Stimulated activated CD4-positive, alpha-beta T cell treated with anti-CD3 and anti-CD28 coated beads, TNF-alpha, amount 100 ng/mL, for 48 hours (primary cell): ENCODE data around the gene IFRD2.
A peak's percentile ranks its signal among the peaks of the same experiment; 100 is the strongest.

Experiments used
- DNase-seq, 3 donors: peaks; one replicate each; pipeline ENCODE4 v3.0.0-alpha.2; 2020; ENCODE audit warnings: low read depth in 3 of 3

Gene IFRD2

DNA sequence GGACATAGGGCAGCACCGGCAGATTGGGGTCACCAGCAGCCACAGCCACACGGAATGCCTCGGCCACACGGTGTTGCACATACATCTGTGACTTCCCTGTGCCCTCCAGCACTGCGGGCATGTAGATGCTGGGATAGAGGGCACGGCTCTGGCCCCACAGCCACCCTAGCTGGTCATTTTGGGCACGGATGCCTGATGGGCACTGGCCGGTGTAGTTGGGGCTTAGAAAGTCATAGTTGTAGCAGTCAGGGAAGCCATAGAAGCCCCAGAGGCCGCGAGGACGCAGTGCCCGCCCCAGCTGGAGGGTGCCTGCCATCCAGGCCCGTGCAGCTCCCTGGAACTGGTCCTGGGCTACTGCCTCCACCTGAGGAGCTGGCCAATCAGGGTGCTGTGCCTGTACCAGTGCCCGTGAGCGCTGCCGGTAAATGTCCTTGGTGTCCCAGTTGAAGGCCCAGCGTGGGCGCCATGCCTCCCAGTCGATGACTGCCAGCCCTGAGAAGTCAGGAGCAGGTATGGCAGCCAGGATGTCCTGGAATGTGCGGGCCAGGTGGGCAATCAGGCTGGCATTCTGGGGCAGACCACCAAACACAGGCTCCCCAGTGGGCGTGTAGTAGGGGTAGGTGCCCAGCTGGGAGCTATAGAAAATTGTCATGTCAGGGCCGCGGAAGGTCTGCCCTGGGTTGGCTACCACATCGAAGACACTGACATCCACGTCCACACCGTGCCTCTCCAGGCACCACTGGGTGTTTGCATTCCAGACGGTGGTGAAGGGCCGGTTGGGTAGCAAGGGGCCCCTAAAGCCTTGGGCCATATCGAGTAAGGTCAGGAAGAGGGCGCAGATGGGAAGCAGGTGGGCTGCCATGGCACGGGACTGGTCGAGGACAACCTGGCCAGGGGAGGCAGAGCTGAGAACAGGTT lies 10.1 kb upstream of the IFRD2 start:
- DNase-seq: no peak

GRCh38 chr3:50300681-50301254 lies 8.5 kb upstream of the IFRD2 start:
- DNase-seq: no peak

DNA sequence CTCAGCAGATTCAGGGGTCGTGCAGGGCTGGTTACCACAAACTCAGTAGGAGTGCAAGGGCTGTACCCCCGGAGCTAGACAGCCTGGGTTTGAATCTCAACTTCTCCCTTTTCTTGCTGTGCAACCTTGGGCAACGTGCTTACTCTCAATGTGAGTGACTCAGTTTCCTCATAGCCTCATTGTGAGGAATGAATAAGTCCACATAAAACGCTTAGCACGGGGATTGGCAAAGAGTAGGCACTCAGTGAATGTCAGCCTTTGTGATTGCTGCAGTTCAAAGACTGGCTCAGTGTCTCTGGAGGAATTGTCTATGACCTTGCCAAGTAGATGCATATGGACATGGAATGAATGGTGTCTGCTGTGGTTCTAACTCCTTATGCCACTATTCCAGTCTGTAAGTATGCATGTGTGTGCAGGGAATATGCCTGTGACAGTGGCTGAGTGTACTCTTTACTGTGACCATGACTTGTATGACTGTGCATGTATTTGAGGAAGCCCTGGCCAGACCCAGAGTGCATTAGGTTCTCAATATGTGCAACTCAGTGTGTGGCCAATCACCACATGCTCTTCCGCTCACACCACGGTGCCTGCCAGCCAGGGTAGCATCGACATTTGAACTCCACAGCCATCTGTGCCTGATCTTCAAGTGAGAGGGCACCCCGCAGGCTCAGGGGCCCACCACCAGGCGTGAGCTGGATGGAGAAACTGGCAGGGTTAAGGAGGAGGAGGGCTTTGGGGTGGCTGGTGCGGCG lies 7.9 kb upstream of the IFRD2 start:
- no peak for DNase-seq

- no peak for DNase-seq
These were observed 7.4 kb upstream of the IFRD2 start for GRCh38 chr3:50299638-50299928.

- DNase-seq: peak; percentile 97 to 99 (median 98)
These were observed 6.8 kb upstream of the IFRD2 start, which contains the start of the genes HYAL3 and NAA80 for GRCh38 chr3:50298836-50299637. Gene HYAL3 (minus strand): TSS chr3:50299405. CDS start chr3:50295602, 3,803 bp downstream. Gene NAA80 (minus strand): TSS chr3:50299405. CDS start chr3:50297463, 1,942 bp downstream.

DNA sequence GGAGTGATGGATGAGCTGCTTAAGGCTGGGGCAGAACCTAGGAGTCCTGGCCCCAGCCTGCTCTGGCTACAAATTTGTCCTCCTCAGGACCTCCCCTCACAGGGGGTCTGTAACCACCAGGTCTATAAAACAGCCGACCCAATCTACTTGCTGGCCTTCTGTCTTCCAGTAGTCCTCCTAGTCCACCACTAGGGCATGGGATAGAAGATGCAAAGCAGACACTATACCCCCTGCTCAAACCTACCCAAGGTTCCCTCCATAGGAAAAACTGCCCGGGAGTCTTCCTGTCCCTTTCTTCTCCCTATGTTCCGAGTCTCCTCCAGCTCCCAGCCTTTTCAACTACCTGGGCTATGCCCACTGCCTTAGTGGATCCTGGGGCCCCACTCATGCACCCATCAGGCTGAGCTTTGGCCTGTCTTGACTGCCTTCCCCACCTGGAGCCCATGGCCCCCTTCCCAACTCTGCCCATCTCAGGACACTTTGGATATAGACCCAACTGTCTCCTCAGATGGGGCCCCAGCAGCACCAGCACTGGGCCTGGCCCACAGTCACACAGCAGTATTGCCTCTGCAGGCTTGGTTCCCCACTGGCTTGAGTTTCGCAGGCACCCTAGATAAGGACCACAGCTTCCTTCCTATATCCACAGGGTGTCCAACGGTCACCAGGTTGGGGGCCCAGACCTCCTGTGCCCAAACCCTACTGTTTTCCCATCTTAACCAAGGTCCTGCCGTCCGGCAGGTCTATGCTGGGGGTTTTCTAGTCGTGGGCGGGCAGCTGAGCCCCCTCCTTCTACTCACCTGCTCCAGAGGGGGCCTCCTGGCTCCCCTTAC lies 5.9 kb upstream of the IFRD2 start:
- DNase-seq: no peak

DNA sequence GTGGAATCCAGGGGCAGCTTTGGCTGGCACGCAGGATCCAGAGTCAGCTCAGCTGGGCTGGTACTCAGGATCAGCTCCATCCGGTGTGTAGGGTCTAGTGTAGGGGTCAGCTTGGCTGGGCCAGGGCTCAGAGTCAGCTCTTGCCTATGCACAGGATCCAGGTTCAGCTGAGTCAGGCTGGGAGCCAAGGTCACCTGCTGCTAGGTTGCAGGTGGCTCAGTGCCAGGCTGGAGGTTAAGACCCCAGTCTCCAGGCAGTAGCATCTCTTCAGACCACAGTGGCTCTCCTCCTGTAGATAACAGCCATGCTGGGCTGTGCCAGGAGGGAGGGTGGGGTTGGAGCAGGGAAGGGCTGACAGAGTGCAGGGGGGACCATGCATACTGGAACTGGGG lies 5.2 kb upstream of the IFRD2 start:
- DNase-seq: no peak

DNA sequence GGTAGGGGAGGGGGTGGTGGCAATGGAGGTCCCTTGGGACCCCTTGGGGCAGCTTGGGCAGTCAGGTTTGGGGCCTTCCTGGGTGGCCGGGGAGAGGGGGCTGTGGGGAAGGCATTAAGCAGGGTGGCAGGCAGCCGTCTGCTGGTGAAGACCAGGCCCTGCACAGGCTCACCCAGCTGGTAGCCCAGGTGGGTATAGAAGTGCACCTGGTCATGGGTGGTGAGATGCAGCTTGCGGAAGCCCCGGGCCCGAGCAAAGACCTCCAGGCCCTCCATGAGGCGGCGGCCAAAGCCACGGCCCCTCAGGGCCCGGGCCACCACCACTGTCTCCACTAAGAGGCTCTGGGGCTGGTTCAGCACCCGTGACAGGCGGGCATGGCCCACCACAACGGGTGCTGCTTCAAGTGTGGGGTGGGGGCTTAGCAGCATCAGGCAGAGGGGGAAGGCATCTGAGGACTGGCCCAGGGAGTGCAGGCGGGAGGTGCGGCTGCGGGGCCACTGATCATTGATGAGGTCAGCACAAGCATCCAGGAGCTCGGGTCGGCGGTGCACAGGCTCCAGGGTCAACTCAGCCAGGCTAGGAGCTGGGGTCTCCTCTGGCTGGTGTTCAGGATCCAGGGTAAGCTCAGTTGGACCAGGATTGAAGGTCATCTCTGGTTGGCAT lies 4.6 kb upstream of the IFRD2 start:
- no peak for DNase-seq

GRCh38 chr3:50295553-50296431 lies 3.6 kb upstream of the IFRD2 start:
- no peak for DNase-seq

DNA sequence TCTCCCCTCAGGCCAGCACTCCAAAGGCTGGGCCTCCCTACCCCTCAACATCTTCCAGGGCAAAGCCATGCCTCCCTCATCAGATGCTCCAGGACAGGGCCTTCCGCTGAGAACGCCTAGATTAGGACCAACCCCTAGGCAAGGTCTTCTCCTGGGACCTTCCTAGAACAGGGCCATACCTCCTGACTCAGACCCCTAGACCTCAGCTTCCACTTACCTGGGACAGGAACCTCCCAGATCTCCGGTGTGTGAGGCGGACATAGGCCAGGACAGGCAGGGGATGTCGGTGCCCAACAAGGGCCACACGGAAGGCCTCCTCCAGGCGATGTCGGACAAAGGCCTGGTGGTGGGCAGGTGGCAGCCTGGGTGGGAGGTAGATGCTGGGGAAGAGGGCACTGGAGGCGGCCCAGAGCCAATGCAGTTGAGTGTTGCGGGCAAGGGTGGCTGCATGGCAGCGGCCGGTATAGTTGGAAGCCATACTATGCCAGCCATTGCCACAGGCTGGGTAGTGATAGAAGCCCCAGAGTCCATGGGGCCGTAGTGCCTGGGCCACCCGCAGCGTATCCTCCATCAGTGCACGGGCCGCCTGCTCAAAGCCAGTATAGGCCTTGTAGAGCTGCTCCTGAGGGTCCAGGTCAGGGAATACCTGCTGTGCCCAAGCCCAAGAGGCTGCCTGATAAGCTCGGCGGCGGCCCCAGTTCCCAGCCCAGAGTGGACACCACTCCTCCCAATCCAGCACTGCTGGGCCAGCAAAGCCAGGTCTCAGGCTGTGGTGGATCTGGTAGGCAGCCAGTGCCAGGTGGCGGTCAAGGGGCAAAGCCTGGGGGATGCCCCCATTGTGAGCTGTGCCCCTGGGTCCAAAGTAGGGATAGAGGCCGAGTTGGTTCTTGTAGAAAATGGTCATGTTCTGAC lies 2.5 kb upstream of the IFRD2 start:
- no peak for DNase-seq

DNA sequence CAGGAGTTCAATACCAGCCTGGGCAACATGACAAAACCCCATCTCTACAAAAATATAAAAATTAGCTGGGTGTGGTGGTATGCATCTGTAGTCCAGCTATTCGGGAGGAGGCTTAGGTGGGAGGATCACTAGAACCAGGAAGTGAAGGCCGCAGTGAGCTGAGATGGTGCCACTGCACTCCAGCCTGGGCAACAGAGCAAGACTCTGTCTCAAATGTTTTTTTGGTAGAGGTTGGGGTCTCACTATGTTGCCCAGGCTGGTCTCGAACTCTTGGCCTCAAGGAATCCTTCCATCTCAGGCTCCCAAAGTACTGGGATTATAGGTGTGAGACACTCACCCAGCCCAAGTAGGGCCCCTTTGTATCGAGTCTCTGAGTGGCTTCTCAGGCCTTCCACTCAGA lies 1.9 kb upstream of the IFRD2 start:
- no peak for DNase-seq

DNA sequence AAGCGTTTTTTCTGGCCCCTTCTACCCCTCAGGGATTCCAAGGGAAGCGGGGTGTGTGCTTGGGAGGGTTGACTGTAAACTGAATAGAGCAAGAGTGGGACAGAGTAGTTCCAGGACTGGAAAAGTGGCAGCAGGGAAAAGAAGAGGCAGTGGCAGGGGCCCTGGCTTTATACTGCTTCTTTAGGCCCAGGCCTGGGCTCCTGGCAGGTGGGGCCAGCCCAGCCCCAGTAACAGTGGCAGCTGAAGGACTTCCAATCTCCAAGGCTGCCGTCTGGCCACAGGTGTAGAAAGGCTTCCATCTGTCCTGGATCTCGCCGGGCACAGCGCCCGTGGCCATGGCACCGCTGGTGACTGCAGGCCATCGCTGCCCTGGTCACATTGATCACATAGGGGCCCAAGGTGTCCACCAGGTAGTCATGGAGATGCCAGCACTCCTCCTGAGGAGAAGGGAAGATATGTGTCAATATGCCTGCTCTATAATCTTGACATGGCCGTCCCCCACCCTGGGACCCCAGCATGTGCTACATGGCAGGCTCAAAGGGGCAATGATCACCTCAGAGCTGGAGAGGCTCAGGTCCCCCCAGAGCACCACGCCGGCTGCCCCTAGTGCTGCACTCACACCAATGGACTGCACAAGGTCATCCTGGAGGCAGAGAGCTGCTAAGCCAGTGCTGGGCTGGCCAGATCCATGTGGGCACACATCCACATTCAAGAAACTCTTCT lies 1.0 kb upstream of the IFRD2 start:
- DNase-seq: no peak

- DNase-seq: no peak
These were observed 2.0 kb downstream of the IFRD2 start for GRCh38 chr3:50290161-50290641.

DNA sequence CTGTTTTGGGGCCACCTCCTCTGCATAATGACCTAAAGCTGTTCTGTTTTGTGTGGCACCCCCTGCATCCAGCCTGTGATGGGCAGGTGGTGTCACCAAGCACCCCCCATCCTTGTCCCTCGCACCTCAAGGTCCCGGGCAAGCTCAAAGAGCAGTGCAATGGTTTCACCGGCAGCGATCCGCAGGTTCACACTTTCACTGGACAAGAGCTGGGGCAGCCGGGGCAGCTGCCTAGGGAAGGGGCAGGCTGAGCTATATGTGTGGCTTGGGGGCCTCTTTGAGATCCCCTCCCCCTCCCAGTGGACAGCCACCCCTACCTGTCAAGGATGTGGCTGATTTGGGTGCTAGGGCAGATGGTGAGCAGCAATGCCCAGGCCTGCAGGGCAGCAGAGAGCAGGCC lies 3.1 kb downstream of the IFRD2 start:
- no peak for DNase-seq

DNA sequence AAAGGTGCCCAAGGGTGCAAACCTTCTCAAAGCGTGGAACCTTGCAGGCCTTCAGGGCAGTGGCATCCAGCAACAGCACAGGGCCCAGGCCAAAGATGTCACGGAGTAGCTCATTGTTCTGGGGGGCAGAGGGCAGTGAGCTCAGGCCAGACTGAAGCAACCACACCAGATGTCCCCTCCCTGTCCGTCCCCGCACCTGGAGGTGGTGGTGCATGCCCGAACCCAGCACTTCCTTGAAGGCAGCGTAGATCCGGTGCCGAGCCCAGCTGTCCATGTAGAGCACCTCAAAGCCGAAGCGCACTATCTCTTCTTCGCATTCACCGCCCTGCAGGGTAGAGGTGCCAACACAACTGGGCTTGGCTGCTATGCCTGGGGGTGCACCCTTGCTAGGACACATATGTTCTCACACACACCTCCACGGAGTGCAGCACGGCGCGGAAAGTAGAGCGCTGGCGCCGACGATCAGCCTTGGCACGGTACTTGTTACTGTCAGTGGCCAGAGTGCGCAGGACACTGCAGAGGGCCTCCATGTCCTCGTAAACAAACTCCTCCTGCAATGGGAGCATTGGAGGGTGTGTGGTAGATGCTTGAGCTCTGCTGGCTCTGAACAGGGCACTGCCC lies 3.7 kb downstream of the IFRD2 start:
- DNase-seq: no peak

- DNase-seq: no peak
These were observed 5.0 kb downstream of the IFRD2 start for GRCh38 chr3:50287262-50287661.
